Urinary bladder (tissue), 4 donors: ENCODE measurements around the gene PGAP1. TPM values are rescaled to one million over a fixed set of nuclear protein-coding genes. Genes with fewer than 3 reads are reported as not detected.

Experiments
- DNase-seq: peaks from one replicate; pipeline ENCODE4 v3.0.0-alpha.2; 2015; ENCODE audit errors: extremely low spot score
- H3K27ac ChIP-seq: one replicate; pipeline ENCODE4 v1.5.1; 2013; ENCODE audit warnings: low read depth, mild to moderate bottlenecking, moderate library complexity
- H3K36me3 ChIP-seq: one replicate; pipeline ENCODE4 v1.6.1; 2013; ENCODE audit warnings: mild to moderate bottlenecking, moderate library complexity; ENCODE audit not compliant: insufficient read depth
- H3K4me1 ChIP-seq: one replicate; pipeline ENCODE4 v1.6.1; 2013; ENCODE audit warnings: mild to moderate bottlenecking, moderate library complexity; ENCODE audit not compliant: insufficient read depth
- H3K4me3 ChIP-seq: one replicate; pipeline ENCODE4 v1.5.1; 2013; ENCODE audit warnings: low read depth, low read length
- WGBS: extraction: QIAGEN DNeasy Blood & Tissue Kit; methylation state at CpG from one replicate; pipeline ENCODE4 v1.1.7; 2013; 5-methylcytosine and 5-hydroxymethylcytosine counted together
- polyA plus RNA-seq: library from polyadenylated mRNA; stranded (reverse); fragments of 200-250 nt; gene quantifications from one replicate; pipeline ENCODE4 v1.2.3, GENCODE V29; 2013
- total RNA-seq: library from RNA; depleted of rRNA; stranded (reverse); fragments of >200 nt; gene quantifications from one replicate; pipeline ENCODE4 v1.2.3, GENCODE V29; 2014
- donor health status: healthy with polysubstance abuse.
- donor health status: healthy.

Gene PGAP1, protein sequence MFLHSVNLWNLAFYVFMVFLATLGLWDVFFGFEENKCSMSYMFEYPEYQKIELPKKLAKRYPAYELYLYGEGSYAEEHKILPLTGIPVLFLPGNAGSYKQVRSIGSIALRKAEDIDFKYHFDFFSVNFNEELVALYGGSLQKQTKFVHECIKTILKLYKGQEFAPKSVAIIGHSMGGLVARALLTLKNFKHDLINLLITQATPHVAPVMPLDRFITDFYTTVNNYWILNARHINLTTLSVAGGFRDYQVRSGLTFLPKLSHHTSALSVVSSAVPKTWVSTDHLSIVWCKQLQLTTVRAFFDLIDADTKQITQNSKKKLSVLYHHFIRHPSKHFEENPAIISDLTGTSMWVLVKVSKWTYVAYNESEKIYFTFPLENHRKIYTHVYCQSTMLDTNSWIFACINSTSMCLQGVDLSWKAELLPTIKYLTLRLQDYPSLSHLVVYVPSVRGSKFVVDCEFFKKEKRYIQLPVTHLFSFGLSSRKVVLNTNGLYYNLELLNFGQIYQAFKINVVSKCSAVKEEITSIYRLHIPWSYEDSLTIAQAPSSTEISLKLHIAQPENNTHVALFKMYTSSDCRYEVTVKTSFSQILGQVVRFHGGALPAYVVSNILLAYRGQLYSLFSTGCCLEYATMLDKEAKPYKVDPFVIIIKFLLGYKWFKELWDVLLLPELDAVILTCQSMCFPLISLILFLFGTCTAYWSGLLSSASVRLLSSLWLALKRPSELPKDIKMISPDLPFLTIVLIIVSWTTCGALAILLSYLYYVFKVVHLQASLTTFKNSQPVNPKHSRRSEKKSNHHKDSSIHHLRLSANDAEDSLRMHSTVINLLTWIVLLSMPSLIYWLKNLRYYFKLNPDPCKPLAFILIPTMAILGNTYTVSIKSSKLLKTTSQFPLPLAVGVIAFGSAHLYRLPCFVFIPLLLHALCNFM
- total RNA-seq (72.5 TPM), polyA plus RNA-seq (3.2 TPM)

DNA sequence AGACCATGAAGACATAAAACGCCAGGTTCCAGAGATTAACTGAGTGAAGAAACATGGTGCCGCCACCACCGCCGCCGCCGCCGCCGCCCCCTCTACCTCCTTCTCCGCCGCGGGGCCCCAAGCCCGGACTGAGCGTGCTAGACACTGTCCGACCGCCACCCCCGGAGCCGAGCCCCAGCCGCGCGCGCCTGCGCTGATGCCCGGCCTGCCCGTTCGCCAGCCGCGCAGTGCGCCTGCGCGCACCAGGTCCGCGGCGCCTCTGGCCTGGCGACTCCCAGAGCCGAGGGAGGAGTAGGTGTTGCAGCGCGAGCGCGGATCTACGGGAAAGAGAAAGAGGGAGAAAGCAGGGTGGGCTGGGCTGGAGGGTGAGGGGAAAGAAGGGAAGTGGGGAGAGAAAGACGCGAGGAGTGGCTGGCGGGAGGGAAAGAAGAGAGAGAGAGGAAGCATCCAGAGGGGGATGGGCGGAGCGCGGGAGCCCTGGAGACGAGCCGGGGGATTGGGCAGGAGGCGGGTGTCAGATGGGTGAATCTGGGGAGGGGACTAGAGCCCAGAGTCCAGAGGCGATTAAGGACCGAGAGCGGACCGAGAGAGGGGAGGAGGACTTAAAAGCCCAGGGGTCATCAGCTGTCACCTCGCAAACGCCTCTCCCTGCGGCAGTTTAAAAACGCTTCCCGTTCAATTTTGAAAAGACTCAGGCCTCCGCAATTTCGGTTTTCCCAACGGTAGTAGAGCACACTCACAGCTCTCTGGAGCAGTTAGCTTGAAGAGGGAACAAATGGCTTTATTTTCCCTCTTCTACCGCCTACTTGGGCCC, at the start of gene PGAP1:
Gene PGAP1 (minus strand): TSS at position 146 of the 814 bp plus-strand sequence. CDS start 91 bp downstream, at position 55.
- under 1% methylated on average over 62 of the region's 62 CpGs for WGBS
- H3K27ac ChIP-seq = peak within 1 kb of the TSS; percentile 96
- H3K4me3 ChIP-seq = peak within 1 kb of the TSS; percentile 61
- peak; percentile 87 for DNase-seq
- no peaks in the 10 kb centered on the region for H3K4me1 ChIP-seq
- no peaks in the 10 kb centered on the region for H3K36me3 ChIP-seq

DNA sequence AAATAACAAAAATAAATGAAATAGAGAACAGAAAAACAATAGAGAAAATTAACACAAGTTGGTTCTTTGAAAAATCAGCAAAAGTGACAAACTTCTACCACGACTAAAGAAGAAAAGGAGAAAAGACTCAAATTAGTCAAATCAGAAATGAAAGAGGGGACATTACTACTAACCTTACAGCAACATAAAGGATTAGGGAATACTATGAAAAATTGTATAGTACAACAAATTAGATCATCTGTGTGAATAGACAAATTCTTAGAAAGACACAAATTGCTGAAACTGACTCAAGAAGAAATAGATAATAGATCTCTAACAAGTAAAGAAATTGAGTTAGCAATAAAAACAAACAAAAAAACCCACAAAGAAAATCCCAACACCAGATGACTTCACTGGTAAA, 48.5 kb upstream of the PGAP1 start:
- WGBS = 93% methylated on average over 1 of the region's 1 CpG
- H3K4me3 ChIP-seq = no peak overlapping the region
- H3K27ac ChIP-seq = no peak overlapping the region
- no peak for DNase-seq
- no peaks in the 10 kb centered on the region for H3K36me3 ChIP-seq
- no peaks in the 10 kb centered on the region for H3K4me1 ChIP-seq

DNA sequence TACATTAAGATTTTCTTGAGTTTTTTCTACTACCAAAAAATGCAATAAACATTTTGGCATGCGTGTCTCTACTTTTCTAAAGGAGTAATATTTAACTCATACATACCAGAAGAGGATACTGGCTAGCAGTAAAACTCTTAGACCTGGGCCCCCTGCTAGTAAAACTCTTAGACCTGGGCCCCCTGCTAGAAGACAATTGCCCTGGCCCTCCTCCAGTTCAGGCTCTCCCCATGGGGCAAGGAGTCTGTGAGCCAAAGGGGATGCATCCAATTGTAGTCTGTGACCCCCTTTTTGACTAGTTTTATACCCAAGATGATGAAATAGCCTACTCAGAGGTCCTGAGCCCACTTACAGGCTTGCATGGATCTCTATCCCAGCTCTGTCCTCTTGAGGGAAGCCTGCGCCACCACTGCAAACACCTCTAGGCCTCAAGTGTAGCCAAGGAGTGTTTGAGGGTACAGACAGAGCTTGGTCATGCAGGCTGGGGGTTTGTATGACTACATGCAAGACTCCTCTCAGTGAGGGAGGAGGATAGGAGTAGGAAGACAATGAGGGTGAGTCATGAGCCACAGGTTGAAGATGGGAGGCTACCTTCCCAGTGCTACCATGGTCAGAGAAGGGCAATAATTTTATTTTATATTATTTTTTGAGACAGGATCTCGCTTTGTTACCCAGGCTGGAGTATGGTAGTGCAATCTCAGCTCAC, 45.2 kb upstream of the PGAP1 start:
- Histone ChIP-seq H3K36me3 (no peaks in the 10 kb centered on the region), H3K27ac (no peak overlapping the region), H3K4me3 (no peak overlapping the region), H3K4me1 (no peaks in the 10 kb centered on the region)
- no peak for DNase-seq
- 68% methylated on average over 3 of the region's 3 CpGs for WGBS

DNA sequence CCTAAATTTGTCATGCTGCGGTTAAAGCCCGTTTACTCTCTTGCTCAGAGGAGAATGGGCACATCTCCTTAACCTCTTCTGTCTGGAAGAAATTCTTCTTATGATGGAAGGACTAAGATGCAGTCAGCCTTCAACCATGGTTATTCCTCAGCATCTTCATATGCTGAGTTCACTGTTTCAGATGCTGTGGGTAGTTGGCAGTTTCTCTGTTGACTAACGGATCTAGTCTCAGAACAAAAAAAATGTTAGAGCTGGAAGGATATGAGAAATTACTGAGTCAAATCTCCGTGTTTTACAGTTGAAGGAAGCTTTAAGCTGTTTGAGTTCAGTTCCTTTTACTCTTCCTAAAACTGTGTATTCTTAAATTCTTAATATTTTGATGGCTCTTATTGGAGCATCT, 43.6 kb upstream of the PGAP1 start:
- H3K4me3 ChIP-seq = no peak overlapping the region
- 52% methylated on average over 4 of the region's 4 CpGs for WGBS
- no peaks in the 10 kb centered on the region for H3K4me1 ChIP-seq
- H3K27ac ChIP-seq = no peak overlapping the region
- H3K36me3 ChIP-seq = no peaks in the 10 kb centered on the region
- no peak for DNase-seq

DNA sequence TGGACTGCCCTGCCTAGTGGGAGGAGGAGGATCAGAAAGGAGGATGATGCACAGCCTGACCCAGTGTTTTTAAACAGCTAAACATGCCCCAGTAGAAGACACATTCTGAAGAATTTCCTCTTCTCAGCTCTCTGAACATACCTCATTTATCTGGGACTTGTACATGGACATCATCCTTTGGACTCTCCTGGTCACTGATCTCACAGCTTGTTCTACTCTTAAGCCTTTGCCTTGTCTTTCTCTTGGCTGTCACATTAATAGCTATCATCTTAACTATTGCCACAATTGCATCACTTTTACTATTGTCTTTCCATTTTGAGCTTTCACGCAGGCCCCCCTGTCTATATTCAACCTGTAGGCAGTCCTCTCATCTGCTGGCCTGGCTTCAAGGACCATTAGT, 42.0 kb upstream of the PGAP1 start:
- Histone ChIP-seq H3K4me3 (no peak overlapping the region), H3K36me3 (no peaks in the 10 kb centered on the region), H3K27ac (no peak overlapping the region), H3K4me1 (no peaks in the 10 kb centered on the region)
- no peak for DNase-seq
- WGBS = 99% methylated on average over 1 of the region's 1 CpG

DNA sequence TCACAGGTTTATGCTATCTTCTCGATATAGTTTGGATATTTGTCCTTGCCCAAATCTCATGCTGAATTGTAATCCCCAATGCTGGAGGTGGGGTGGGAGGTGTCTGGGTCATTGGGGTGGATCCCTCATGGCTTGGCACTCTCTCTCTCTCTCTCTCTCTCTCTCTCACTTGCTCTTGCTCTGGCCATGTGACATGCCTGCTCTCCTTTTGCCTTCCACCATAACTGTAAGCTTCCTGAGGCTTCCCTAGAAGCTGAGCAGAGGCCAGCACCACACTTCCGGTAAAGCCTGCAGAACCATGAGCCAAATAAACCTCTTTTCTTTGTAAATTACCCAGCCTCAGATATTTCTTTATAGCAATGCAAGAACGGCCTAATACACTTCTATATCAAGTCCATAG, 41.3 kb upstream of the PGAP1 start:
- Histone ChIP-seq H3K4me3 (no peak overlapping the region), H3K4me1 (no peaks in the 10 kb centered on the region), H3K27ac (no peak overlapping the region), H3K36me3 (no peaks in the 10 kb centered on the region)
- no peak for DNase-seq
- WGBS = 76% methylated on average over 3 of the region's 3 CpGs

DNA sequence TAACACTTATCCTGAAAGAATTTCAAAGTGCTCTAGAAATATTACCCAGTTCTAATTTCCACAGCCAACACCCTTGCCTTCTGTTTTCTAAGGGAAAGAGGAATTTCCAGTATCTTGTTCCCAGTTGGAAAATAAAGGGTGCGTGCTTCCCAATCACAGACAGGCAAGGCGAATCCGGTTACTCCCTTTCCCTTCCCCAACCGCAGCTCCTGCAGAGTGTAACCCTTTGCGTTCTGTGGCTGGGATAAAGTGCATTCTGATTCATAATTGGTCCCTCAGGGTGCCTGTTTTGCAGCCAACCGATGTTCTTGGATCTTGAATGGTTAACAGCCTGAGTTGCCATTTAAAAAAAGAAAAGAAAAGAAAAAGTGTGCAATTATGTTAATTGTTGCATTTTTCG, 40.6 kb upstream of the PGAP1 start:
- 21% methylated on average over 7 of the region's 7 CpGs for WGBS
- peak; percentile 7 for DNase-seq
- H3K27ac ChIP-seq = no peak overlapping the region
- no peaks in the 10 kb centered on the region for H3K4me1 ChIP-seq
- no peak overlapping the region for H3K4me3 ChIP-seq
- no peaks in the 10 kb centered on the region for H3K36me3 ChIP-seq

DNA sequence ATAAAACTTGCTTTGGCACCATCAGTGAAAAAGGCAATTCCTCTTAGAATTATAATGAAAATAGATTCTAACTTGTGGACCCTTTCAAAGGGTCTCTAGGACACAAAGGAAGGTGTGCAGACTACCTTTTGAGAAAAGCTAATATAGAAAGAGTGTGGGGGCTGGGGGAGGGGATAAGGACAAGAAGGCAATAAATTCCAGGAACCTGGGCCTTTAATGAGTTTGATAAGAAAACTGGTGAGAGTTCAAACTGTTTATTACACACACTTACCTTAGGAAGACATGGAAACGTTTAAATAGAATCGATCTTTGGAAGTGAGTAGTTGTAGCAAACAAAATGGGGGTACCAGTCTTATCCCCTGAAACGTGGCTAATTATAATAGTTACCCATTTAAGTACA, 39.6 kb upstream of the PGAP1 start:
- Histone ChIP-seq H3K4me3 (no peak overlapping the region), H3K36me3 (no peaks in the 10 kb centered on the region), H3K4me1 (no peaks in the 10 kb centered on the region), H3K27ac (no peak overlapping the region)
- WGBS = 44% methylated on average over 3 of the region's 3 CpGs
- DNase-seq = no peak

DNA sequence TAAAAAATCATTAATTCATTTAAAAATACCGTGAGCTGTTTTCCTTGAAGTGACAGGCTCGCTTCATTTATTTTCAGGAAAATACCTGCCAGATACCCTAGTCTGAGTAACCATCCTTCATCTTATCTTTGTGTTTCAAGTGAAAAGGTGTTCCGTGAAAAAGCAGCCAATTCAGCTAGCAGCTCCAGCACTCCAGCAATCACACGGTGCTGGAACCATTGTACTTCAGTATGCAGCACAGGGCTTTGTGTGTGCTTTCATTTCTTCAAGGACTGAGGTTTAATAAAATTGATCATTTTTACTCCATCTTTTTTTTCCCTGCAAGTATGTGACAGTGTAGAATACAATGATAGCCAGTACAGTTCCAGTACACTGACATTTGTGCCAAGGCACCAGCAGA, 39.1 kb upstream of the PGAP1 start:
- H3K36me3 ChIP-seq = no peaks in the 10 kb centered on the region
- 72% methylated on average over 4 of the region's 4 CpGs for WGBS
- DNase-seq = no peak
- no peak overlapping the region for H3K27ac ChIP-seq
- H3K4me1 ChIP-seq = no peaks in the 10 kb centered on the region
- H3K4me3 ChIP-seq = no peak overlapping the region

DNA sequence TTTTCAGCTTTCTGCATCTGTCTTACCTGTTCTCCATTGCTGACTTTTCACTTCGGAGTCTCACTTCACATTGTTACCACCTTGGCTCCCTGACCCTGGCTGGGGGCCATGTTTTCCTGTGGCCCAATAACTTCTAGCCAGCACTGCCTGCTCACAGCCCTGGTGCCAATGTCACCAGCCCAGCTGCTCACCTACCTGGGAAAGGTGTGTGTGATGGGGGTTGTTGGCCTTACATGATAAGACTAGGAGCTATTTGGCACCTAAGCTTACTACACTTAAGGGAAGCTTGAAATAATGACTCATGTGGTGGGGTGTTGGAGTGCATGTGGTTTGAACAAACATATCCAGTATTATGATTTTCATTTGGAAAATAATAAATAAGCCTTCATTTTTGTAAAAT, 37.5 kb upstream of the PGAP1 start:
- Histone ChIP-seq H3K27ac (no peak overlapping the region), H3K4me1 (no peaks in the 10 kb centered on the region), H3K36me3 (no peaks in the 10 kb centered on the region), H3K4me3 (no peak overlapping the region)
- 85% methylated on average over 1 of the region's 1 CpG for WGBS
- DNase-seq = no peak

DNA sequence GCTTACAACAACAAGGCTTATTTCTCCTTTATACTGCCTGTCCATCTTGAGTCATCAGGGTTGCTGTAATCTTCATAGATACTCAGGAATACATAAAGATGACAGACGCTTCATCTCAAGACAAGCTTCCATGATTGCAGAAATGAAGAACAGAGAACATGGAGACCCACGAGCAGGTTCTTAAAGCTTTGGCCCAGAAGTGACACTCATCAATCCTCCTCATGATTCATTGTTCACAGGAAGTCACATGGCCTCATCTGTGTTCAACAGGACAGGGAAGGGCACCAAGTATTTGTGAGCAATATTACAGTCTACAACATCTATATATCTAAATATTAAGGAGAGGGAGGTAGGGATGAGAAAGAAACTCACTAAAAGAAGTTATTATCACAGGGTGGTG, 36.5 kb upstream of the PGAP1 start:
- WGBS = 68% methylated on average over 2 of the region's 2 CpGs
- Histone ChIP-seq H3K27ac (no peak overlapping the region), H3K4me1 (no peaks in the 10 kb centered on the region), H3K36me3 (no peaks in the 10 kb centered on the region), H3K4me3 (no peak overlapping the region)
- DNase-seq = no peak

DNA sequence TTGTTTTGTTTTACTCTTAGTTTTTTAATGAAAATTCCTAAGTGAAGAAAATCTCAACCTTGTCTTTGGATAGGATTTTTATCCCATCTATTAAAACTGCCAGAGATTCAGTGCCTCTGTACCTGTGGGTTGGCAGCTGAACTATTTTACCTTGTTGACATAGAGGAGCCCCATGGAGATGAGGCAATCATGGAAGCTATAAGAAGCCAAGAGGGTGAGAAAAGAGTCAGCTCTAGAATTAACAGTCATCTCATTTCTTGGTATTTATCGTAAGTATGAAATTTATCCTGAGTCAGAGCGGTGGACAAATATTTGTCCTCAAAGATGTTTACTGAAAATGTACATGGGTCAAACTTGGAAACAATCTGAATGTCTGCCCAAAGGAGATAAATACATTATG, 35.8 kb upstream of the PGAP1 start:
- DNase-seq = no peak
- Histone ChIP-seq H3K4me3 (no peak overlapping the region), H3K27ac (no peak overlapping the region), H3K36me3 (no peaks in the 10 kb centered on the region), H3K4me1 (no peaks in the 10 kb centered on the region)
- 90% methylated on average over 2 of the region's 2 CpGs for WGBS

DNA sequence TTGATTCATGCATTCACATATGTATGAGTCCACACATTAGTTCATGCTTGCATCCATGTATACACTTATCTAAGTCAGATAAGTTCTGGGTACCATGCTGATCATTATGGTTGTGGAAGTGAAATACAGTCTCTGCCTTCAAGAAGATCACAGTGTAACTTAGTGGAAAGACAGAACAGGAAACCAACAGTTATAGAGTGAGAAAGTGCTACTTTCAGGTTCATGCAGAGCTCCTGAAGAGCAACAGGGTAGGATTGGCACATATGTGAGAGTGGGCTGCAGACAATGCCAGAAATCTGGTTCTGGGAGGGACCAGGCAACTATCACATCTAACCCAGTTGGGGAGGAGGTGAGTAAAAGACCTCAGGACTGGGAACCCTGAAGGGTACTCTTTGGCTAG, 35.4 kb upstream of the PGAP1 start:
- no peaks in the 10 kb centered on the region for H3K4me1 ChIP-seq

More for the DNA sequence above, 35.4 kb upstream of the PGAP1 start:
- Histone ChIP-seq H3K27ac (no peak overlapping the region), H3K4me3 (no peak overlapping the region), H3K36me3 (no peaks in the 10 kb centered on the region)
- DNase-seq = no peak
